ACC112 (cell line): ENCODE results near the gene MGAT5B.
"Not testable (repeated sequence)": the region's sequence is repeated elsewhere in the genome, so short reads cannot be mapped to it uniquely, and the experiment has no call there.

ENCODE experiments used
- H2AFZ ChIP-seq: fragments of 200-600 bp; sonication (generic); one replicate; pipeline ENCODE4 v1.6.0; 2017; ENCODE audit warnings: antibody characterized with exemption, low read length; ENCODE audit not compliant: unreplicated experiment
- H3K27ac ChIP-seq: fragments of 200-600 bp; sonication (generic); 2 replicates; pipeline ENCODE4 v1.5.1; 2014; ENCODE audit warnings: low read depth, mild to moderate bottlenecking, antibody characterized with exemption, low read length, moderate library complexity
- H3K27me3 ChIP-seq: fragments of 200-600 bp; sonication (generic); 2 replicates; pipeline ENCODE4 v1.6.1; 2014; ENCODE audit warnings: mild to moderate bottlenecking, antibody characterized with exemption, low read length, moderate library complexity, mixed read lengths; ENCODE audit not compliant: insufficient read depth
- H3K36me3 ChIP-seq: fragments of 200-600 bp; sonication (generic); 2 replicates; pipeline ENCODE4 v1.6.1; 2016; ENCODE audit warnings: mild to moderate bottlenecking, antibody characterized with exemption, low read length, moderate library complexity, mixed read lengths; ENCODE audit not compliant: insufficient read depth
- H3K4me1 ChIP-seq: fragments of 200-600 bp; sonication (generic); one replicate; pipeline ENCODE4 v1.6.1; 2016; ENCODE audit warnings: low read length, mixed read lengths; ENCODE audit not compliant: insufficient read depth, unreplicated experiment, control insufficient read depth
- H3K4me3 ChIP-seq: fragments of 200-600 bp; sonication (generic); 2 replicates; pipeline ENCODE4 v1.5.1; 2014; ENCODE audit warnings: mild to moderate bottlenecking, low read depth, low read length
- H3K79me2 ChIP-seq: fragments of 200-600 bp; sonication (generic); one replicate; pipeline ENCODE4 v1.6.0; 2016; ENCODE audit warnings: low read length; ENCODE audit not compliant: control insufficient read depth, unreplicated experiment, insufficient read depth

MGAT5B gene

DNA sequence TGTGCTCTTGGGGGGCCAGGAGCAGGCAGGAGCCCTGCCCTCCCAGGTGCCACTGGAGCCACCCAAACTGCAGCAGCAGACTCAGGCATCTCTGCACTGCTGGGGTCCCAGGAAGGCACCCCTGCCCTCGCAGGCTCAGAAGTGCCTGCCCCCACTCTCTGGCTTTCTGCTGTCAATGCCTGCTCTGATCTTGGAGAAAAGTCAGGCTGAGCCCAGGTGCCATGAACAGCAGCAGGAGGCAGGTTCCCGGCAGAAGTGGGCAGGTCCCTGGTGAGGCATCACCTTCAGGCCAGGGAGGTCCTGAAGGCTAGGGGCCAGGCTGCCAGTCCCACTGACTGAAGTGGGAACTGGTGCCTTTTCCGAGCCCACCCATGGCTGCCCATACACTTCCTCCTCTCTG lies 106.5 kb downstream of the MGAT5B start:
- Histone ChIP-seq H2AFZ (no peak overlapping the region), H3K27ac (no peak overlapping the region), H3K4me1 (peaks cover 2% of the 10 kb centered on the region), H3K4me3 (no peak overlapping the region), H3K36me3 (no peaks in the 10 kb centered on the region), H3K27me3 (peaks cover 91% of the 10 kb centered on the region), H3K79me2 (no peaks in the 10 kb centered on the region)

- H3K4me3 ChIP-seq, H3K27ac ChIP-seq, H2AFZ ChIP-seq, H3K4me1 ChIP-seq, H3K79me2 ChIP-seq, H3K36me3 ChIP-seq: not testable (repeated sequence)
- H3K27me3 ChIP-seq: peaks cover 74% of the 10 kb centered on the region
These were observed 109.8 kb downstream of the MGAT5B start for GRCh38 chr17:76978050-76978449.

- Histone ChIP-seq H3K36me3 (no peaks in the 10 kb centered on the region), H3K27me3 (peaks cover 47% of the 10 kb centered on the region), H3K27ac (no peak overlapping the region), H3K79me2 (no peaks in the 10 kb centered on the region), H2AFZ (no peak overlapping the region), H3K4me1 (no peaks in the 10 kb centered on the region), H3K4me3 (no peak overlapping the region)
These were observed 113.5 kb downstream of the MGAT5B start for GRCh38 chr17:76981545-76982295.

GRCh38 chr17:76982408-76983074 lies 114.3 kb downstream of the MGAT5B start:
- H3K36me3 ChIP-seq: no peaks in the 10 kb centered on the region
- no peak overlapping the region for H3K27ac ChIP-seq
- H3K4me1 ChIP-seq: no peaks in the 10 kb centered on the region
- H3K4me3 ChIP-seq: no peak overlapping the region
- peaks cover 44% of the 10 kb centered on the region for H3K27me3 ChIP-seq
- H3K79me2 ChIP-seq: no peaks in the 10 kb centered on the region
- no peak overlapping the region for H2AFZ ChIP-seq

GRCh38 chr17:76983075-76983775 lies 115.0 kb downstream of the MGAT5B start:
- no peaks in the 10 kb centered on the region for H3K4me1 ChIP-seq
- no peak overlapping the region for H2AFZ ChIP-seq
- peaks cover 44% of the 10 kb centered on the region for H3K27me3 ChIP-seq
- H3K27ac ChIP-seq: no peak overlapping the region
- H3K79me2 ChIP-seq: no peaks in the 10 kb centered on the region
- H3K36me3 ChIP-seq: no peaks in the 10 kb centered on the region
- H3K4me3 ChIP-seq: no peak overlapping the region

- Histone ChIP-seq H3K36me3 (no peaks in the 10 kb centered on the region), H2AFZ (no peak overlapping the region), H3K27me3 (peaks cover 55% of the 10 kb centered on the region), H3K4me1 (no peaks in the 10 kb centered on the region), H3K27ac (no peak overlapping the region), H3K4me3 (no peak overlapping the region), H3K79me2 (no peaks in the 10 kb centered on the region)
These were observed 118.2 kb downstream of the MGAT5B start for GRCh38 chr17:76986365-76986764.

DNA sequence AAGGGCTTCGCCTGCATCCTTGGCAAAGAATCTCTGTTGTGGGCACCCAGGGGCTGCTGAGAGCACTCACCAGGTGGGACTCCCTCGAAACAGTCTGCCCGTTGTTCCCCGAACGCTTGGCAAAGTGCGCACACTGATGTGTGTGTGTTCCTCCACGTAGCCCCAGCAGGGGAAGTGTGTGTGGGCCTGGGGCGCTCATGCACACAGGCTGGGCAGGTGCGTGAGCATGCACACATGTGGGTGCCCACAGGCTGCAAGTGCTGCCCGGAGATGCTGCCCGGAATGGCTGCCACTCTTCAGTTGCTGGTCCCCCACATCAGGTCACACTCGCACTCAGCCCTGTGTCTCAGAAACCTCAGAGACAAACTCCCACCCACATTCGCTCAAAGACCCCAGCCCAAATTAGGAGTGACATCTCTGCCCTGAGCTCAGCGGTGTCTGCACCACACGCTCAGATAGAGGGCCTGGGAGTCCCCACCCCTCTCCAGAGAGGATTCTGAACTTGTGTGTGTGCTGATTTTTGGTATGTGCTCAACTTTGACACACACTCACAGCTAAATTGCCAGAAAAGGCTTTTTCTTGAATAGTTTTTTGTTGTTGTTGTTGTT lies 119.4 kb downstream of the MGAT5B start:
- Histone ChIP-seq H2AFZ (no peak overlapping the region), H3K4me1 (no peaks in the 10 kb centered on the region), H3K4me3 (no peak overlapping the region), H3K36me3 (no peaks in the 10 kb centered on the region), H3K27me3 (peaks cover 55% of the 10 kb centered on the region), H3K79me2 (no peaks in the 10 kb centered on the region), H3K27ac (no peak overlapping the region)

- H3K79me2 ChIP-seq: no peaks in the 10 kb centered on the region
These were observed 120.6 kb downstream of the MGAT5B start for GRCh38 chr17:76988796-76989195.

GRCh38 chr17:76989519-76989918 lies 121.3 kb downstream of the MGAT5B start:
- no peak overlapping the region for H3K27ac ChIP-seq
- no peaks in the 10 kb centered on the region for H3K4me1 ChIP-seq
- peaks cover 52% of the 10 kb centered on the region for H3K27me3 ChIP-seq
- no peak overlapping the region for H3K4me3 ChIP-seq
- H3K79me2 ChIP-seq: no peaks in the 10 kb centered on the region
- H3K36me3 ChIP-seq: no peaks in the 10 kb centered on the region
- H2AFZ ChIP-seq: no peak overlapping the region

More at GRCh38 chr17:76988796-76989195, 120.6 kb downstream of the MGAT5B start:
- peaks cover 52% of the 10 kb centered on the region for H3K27me3 ChIP-seq
- H3K4me3 ChIP-seq: no peak overlapping the region
- no peaks in the 10 kb centered on the region for H3K36me3 ChIP-seq
- H3K4me1 ChIP-seq: no peaks in the 10 kb centered on the region
- H2AFZ ChIP-seq: no peak overlapping the region
- H3K27ac ChIP-seq: no peak overlapping the region

DNA sequence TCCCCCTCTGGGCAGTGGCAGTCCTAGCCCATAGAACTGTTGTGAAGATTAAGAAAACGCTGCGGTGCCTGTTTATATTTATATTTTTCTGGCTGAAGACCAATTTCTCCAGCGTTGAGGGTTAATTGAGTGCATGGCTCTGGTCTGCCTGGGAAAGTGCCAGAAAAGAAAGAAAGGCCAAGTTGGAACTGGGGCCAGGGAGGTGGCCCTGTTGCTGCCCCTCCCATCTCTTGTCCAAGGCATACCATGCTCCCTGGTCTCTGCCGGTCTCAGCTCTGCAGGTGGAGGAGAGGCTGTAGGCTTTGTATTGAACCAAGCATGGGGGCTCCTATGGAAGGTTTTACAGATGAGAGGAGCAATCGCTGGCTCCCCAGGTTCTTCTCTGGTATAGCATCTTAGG lies 124.7 kb downstream of the MGAT5B start:
- H3K4me3 ChIP-seq: no peak overlapping the region
- no peaks in the 10 kb centered on the region for H3K36me3 ChIP-seq
- no peak overlapping the region for H2AFZ ChIP-seq
- no peak overlapping the region for H3K27ac ChIP-seq
- H3K27me3 ChIP-seq: peaks cover 67% of the 10 kb centered on the region
- no peaks in the 10 kb centered on the region for H3K4me1 ChIP-seq
- no peaks in the 10 kb centered on the region for H3K79me2 ChIP-seq
